Amniotic epithelial cell (primary cell): ENCODE results near the gene PDZD7.
"Not testable (repeated sequence)": the region's sequence is repeated elsewhere in the genome, so short reads cannot be mapped to it uniquely, and the experiment has no call there.

ENCODE experiments used
- DNase-seq: peaks from one replicate; pipeline ENCODE4 v3.0.0-alpha.2; 2010; ENCODE audit warnings: low read depth

The PDZD7 gene

DNA sequence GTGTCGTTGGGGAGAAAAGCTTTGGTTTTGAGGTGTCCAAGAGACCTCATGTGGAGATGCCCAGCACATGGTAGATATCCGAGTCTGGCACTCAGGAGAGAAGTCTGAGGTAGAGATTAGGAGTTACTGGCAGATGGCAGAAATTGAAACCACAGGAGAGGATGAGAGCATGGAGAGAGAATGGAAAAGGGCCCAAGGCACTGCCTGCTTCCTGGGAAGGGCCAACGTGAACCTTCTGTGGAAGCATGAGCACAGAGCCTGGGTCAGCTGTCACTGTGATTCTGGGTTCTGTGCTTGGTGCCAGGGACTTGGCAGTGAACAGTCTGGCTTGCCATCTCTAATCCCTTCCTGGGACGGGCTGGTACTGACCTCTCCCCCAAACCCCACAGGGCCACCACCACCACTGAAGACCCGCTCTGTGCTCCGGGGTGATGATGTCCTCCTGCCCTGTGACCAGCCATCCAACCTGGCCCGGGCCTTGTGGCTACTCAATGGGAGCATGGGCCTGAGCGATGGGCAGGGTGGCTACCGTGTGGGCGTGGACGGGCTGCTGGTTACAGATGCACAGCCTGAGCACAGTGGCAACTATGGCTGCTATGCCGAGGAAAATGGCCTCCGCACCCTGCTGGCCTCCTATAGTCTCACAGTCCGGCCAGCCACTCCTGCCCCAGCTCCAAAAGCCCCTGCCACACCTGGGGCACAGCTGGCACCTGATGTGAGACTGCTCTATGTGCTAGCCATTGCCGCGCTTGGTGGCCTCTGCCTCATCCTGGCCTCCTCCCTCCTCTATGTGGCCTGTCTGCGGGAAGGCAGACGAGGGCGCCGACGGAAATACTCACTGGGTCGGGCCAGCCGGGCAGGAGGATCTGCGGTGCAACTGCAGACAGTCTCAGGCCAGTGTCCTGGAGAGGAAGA, 47.8 kb downstream of the PDZD7 start:
- no peak for DNase-seq

DNA sequence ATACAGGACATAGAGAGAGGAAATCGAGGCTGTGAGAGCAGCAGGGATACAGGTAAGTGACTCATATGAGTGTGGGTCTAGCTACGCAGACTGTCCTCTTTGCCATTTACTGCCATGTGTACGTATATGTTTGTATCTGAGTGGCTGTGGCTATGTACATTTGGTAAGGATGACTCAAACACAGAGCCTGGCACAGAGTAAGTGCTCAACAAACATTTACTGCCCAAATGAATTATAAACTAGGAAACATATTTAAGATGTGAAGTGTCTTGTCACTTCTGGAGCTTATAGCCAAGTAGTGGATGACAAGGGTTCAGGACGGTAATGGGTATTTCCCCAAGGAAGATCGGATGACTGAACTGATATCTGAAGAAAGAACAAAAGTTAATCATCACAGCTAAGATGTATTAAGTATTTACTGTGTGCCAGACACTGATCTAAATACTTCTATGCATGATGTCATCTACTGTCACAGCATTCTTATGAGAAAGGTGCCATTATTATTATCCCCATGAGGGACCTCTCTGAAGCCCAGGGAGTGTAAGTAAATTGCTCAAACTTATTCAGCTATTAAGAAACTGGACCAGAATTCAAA, 49.7 kb downstream of the PDZD7 start:
- no peak for DNase-seq

DNA sequence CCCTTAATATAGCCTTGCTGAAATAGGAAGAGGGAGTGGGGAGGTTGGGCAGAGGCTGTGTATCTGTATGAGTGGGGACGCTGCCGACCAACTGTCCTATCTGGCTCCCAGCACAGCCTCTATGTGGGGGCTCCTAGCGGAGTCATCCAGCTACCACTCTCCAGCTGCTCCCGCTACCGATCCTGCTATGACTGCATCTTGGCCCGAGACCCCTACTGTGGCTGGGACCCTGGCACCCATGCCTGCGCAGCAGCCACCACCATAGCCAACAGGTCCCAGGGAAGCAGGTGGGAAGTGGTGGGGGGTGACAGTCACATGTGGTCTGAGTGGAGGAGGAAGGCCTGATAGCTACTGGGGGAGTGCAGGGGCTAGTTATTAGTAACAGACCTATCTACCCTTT, 50.2 kb downstream of the PDZD7 start:
- DNase-seq = no peak

DNA sequence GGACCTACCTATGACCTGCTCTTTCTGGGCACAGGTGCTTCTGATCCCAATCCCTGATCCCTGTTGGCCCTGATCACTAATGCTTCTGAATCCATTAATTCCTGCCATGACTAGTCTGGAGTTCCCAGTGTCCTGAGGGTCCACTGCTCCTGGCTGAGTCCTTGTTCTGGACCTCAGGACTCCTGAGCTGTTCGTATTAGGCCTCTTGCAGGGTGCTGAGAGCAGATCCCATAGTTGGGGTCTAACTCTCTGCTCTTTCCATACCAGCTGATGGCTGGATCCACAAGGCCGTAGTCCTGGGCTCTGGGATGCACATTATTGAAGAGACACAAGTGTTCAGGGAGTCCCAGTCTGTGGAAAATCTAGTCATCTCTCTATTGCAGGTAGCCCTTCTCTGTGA, 50.6 kb downstream of the PDZD7 start:
- no peak for DNase-seq

DNA sequence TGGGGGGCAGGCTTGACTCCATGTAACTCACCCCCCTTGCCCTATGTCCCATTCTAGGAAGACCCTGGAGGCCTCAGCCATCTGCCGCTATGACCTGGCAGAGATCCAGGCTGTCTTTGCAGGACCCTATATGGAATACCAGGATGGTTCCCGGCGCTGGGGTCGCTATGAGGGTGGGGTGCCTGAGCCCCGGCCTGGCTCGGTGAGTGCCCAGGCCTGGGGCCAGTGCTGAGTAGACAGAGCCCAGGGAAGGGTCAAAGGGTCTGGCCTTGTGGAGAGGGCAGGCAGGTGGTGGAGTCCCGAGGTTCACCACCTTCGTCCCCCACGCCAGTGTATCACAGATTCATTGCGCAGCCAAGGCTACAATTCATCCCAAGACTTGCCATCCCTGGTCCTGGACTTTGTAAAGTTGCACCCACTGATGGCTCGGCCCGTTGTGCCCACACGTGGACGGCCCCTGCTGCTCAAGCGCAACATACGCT, 51.1 kb downstream of the PDZD7 start:
- no peak for DNase-seq

DNA sequence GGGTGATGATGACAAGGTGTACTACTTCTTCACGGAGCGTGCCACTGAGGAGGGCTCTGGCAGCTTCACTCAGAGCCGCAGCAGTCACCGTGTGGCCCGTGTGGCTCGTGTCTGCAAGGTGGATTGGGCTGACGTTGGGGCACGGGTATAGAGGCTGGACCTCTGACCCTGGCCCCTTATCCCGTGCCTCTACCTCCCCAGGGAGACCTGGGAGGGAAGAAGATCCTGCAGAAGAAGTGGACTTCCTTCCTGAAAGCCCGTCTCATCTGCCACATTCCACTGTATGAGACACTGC, 52.1 kb downstream of the PDZD7 start:
- DNase-seq = no peak

DNA sequence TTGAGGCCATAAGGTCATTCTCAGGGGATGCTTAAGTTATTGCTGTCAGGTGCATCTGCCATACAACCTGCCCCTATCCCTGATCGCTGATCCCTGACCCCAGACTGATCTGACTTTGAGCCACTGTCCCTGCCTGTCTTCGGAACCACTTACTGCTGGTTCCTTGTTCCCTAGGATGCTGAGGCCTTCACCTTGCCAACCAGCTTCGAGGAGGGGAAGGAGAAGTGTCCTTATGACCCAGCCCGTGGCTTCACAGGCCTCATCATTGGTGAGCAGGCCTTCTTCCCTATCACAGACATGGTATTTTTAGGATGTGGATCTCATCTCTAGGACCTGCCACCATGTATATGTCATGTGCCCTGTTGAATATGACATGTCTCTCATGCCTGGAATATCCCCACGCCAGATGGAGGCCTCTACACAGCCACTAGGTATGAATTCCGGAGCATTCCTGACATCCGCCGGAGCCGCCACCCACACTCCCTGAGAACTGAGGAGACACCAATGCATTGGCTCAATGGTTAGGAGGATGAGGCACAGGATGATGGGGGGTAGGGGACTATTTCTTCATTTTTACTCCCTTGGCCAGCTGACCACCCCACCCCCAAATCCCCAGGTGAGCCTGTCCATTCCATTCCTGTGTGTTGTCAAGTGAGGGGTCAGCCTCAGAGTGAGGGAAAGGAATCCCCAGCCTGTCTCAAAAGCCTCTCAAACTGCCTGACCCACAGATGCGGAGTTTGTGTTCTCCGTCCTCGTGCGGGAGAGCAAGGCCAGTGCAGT, 52.6 kb downstream of the PDZD7 start:
- no peak for DNase-seq

DNA sequence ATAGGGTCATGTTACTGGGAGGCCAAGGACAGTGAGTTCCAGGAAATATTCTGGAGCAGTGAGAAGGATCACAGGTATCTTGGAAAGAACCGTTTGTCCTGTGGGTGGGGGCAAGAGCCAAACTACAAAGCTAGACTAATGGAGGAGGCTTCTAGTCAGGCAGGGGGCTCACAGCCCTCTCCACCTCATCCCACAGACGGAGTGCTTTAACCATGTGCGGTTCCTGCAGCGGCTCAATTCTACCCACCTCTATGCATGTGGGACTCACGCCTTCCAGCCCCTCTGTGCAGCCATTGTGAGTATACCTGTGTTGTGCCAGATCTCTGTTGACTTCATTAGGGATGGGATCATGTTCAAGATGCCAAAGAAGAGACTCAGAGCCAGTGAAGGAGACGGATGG, 53.5 kb downstream of the PDZD7 start:
- no peak for DNase-seq

DNA sequence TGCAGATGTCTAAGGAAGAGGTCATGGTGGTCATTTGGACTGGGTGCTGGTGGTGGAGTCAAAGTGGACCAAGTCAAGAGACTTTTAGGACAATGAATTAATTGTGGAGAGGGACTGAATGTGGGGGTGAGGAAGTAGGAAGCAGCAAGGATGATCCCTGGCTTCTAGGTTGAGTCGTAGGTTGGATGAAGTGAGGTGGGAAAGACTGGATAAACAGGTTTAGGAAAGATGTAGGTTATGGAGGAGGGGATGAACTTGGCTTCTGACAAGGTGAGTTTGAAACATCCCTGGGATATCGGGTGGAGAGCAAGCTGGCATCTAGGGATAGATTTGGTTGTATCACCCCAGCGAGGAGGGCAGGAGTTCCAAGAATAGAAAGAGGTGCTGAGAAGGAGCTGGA, 54.0 kb downstream of the PDZD7 start:
- no peak for DNase-seq

DNA sequence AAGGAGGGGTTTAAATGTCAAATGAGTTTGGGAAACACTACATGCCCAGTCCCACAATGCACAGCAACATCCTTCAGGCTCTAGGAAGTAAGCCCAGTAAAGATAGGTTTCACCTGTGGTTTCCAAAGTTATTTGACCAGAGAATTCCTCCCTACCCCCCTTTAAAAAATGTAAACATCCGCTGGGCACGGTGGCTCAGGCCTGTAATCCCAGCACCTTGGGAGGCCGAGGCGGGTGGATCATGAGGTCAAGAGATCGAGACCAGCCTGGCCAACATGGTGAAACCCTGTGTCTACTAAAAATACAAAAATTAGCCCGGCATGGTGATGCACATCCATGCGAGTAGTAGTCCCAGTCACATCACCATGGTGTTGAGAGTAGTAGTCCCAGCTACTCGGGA, 55.5 kb downstream of the PDZD7 start:
- not testable (repeated sequence) for DNase-seq

DNA sequence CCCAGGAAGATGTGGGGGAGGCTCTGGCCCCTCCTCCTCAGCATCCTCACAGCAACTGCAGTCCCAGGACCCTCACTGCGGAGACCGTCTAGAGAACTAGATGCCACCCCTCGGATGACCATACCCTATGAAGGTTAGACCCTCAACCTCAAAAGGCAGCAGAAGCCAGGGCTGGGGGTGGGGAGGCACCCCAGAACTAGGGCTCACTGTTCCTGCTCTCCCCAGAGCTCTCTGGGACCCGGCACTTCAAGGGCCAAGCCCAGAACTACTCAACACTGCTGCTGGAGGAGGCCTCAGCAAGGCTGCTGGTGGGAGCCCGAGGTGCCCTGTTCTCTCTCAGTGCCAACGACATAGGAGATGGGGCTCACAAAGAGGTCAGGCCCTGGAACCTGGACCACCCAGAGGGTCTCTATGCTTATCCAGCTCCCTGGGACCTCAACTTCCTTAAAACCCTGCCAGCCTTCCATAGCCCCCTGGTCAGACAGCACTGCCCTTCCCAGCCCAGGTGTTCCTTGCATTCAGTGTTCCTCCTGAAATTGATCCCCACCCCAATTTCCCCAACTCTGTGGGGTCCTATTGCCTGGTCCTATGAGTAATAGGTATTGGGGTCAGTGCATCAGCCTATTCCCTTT, 57.9 kb downstream of the PDZD7 start:
- no peak for DNase-seq

DNA sequence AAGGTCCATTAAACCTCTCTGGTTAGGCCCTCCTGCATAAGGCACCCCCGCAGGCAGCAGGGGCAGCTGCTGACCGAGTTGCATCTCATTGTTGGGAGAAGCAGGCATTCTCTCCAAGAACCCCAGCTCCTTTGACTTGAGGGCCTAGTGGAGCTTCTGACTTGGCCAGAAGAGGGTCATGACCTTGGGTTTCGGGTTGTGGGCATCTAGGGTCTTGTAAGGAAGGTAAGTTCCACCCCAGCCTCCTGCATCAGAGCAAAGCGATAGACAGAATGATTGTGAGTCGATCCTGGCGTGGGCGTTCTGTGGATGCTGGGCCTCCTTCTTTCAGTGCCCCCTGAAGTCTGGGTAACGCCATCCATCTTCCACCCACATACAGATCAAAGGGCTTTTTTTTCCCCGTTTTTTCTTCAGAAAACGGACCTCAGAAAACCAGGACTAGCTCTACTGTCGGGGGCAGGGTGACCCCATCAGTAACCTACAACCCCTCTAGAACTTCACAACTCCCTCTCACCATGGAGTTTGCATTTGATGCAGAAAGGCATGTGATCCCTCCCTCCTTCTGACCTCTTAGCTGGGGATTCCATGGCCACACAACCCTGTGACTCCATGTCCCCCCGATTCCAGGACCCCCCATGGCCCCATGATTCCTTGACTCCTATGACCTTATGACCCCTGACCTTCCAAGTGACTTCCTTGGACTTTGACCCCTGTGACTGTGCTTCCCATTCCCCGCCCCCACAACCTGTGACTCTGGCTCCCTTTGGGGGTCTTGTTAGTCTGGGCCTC, 58.6 kb downstream of the PDZD7 start:
- DNase-seq = no peak

DNA sequence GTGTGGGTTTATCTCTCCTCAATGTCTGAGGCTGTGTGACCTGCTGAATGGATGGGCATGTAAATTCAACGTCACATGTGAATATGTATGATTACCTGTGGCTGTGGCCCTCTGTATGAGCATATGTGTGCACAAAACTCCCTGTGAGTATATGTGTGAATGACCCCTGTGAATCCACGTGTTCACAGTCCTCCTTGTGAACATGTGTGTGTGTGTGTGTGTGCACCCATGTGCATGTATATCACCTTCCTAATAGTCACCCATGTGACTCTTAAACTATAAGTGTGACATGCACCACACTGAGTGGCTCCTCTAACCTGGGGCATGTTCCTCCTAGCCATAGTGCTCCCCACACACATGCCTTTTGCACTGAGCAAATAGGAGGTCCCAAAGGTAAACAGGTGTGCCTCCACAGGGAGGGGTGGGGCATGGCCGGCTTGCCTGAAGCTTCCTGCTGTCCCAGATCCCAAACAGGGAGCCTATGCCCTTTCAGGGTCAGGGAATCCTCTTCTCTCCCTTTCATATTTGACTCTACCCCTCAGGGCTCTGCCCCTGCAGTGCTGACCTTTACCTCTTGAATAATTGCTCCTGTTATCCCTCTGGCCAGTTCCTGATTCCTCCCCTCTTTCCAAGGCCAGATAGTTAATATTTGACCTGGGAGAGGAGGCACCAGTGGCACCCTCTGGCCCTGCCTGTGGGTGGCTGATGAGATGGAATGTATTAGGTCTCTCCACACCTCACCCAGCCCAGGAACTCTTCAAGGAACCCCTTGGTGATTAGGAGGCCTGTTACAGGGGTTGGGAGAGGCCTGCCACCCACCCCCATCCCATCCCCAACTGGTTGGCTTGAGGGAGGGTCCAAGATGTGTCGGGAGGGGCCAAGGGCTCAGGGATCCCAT, 59.8 kb downstream of the PDZD7 start:
- DNase-seq = no peak

DNA sequence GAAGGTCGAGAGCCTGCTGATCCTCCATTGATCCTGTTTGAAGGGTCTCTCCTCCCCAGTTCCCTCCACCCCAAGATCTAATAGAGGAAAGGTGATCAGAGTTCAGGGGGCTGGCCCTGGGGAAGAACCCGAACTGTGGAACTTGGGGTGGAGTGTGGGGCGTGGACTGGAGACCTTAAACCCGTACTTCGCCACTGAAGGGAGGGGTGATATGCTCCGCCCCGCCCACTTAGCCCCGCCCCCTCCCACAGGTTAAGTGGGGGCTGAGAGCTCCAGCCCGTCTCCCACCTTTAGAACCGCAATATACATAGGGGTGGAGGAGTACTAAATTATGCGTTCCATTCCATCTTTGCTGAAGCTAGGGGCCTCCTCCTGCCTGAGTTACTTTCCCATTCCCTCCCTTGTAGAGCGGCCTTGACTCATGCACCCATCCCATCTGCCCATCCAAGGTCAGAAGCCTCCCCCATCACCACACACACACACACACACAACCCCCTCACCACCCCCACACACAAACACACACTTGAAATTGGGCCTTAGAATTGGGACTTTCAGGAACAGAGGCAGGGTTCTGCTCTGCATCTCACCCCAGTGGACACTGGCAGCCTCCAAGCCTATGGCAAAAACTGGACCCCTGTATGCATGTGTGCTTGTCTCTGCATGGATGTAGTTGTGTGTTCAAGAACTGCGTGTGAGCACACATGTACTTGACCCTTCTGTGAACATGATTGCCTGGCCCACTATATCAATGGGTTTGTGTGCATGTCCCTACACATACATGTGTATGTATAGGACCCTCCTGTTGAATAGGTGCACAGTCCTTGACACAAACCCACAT, 60.6 kb downstream of the PDZD7 start:
- DNase-seq = peak; percentile 22

DNA sequence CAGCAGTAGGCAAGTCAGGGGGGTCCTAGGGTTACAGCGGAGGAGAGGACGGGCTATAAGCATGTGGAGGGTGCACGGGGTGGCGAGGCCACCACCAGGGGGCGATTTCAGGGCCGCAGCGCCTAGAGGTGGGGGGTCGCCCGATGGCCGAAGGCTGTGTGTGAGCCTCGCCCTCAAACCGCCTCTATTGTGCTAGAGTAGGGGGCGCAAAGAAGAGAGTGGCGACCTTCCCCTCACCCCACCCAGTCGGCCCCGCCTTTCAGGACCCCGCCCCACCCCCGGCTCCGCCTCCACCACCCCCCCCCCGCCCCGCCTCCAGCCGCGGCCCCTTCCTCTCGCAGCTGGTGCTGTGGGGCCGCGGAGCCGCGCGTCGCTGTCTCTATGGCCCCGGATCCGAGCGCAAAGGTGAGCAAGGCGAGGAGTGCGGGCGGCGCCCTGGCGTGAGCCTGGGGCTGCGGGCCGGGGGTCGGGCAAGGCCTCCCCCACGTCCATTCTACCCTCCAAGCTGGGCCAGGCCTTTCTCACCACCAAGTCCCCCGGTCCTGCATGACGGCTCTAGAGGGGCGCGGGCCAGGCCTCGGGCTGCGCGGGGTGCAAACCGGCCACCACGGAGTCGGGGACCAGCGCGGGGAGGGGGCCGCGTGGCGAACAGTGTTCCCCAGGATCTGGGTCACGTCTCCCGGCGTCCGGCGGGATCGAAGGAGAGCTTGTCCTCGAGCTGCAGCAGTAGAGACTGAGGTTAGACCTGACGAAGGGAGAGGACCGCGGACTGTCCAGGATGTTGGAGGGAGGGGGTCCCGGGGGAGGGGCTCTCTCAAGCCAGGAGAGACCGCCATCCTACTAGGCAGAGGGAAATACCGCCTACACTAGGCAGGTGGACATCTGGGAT, 61.5 kb downstream of the PDZD7 start, which contains the start of gene SEMA4G:
SEMA4G (plus strand) TSS at position 318 of the 889 bp plus-strand sequence. CDS start 3,409 bp downstream, outside the sequence.
- DNase-seq = no peak

DNA sequence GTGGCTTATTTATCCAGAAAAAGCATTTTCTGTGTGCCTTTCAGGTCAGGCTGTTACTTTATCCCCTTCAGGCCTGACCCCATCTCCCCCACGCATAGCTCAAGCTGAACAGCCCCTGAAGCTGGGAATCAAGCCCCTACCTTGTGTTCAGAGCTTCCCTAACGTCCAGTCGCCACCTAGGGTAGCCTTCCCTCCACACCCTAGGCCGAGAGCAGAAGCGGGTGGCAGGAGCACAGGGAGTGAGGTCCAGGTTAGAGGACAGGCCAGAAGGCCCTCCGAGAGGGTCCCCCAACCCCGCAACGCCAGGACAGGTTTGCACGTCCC, 62.1 kb downstream of the PDZD7 start:
- DNase-seq = no peak

DNA sequence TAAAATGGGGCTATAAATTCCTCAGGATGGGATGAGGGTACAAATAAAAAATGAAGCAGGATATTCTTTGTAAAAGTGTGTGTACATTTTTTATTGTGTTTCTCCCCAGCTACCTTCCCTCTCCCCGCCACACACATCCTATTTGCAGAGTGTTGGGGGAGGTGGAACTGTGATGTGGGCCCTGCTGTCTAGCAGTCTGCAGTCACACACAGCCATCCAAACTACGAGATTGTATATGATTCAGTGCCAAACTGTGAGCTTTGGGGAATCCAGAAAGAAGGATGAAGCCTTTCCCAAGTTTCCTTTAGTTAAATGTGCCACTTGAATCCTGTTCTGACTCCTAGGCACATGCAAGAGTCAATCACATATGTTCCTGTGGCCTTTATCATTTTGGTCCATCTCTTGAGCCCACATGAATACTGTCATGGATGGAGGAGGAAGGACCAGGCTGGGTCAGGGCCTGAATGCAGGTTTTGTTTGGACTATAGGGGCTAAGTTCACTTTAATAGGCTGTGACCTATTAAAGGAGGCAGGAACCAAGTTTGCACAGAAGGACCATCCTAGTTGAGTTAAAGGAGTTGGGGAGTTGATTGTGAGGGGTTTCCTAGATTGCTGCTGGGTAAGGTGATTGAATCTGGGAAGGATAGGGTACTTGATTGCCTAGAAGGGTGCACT, 62.7 kb downstream of the PDZD7 start:
- DNase-seq = no peak

DNA sequence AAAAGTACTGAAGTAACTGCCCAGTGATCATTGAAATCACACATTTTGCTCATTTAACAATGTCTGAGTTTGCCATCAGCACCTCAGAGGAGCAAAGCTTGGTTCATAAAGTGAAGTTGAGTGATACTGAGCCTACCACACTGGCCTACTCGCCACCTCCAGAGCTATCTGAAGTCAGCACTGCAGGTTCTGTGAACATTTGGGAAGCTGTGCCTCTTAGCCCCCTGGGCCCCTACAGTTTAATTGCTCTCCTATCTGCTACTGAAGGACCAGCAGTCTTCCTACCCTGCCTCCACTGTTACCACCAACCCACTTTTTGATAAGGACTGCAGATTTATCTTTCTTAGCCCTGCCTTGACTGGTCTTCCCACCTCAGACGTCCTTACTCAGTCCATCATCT, 63.6 kb downstream of the PDZD7 start:
- DNase-seq = no peak
